GM12864 (cell line): ENCODE data around the gene PITPNM3.
A peak's percentile ranks its signal among the peaks of the same experiment; 100 is the strongest.

Experiments used
- DNase-seq: peaks from one replicate; pipeline ENCODE4 v3.0.0-alpha.2; 2011; ENCODE audit warnings: low read depth
- H3K4me3 ChIP-seq: 2 replicates; pipeline ENCODE4 v1.5.1; 2011; ENCODE audit warnings: mild to moderate bottlenecking, low read depth, low read length, control low read depth
- TF ChIP-seq, protein P1 (sequence below): IDR thresholded peaks from 2 replicates; pipeline ENCODE4 v1.5.1; 2011; ENCODE audit warnings: low read depth, mild to moderate bottlenecking, moderate library complexity, low read length, control low read depth, inconsistent platforms; ENCODE audit errors: missing control alignments

PITPNM3 gene

DNA sequence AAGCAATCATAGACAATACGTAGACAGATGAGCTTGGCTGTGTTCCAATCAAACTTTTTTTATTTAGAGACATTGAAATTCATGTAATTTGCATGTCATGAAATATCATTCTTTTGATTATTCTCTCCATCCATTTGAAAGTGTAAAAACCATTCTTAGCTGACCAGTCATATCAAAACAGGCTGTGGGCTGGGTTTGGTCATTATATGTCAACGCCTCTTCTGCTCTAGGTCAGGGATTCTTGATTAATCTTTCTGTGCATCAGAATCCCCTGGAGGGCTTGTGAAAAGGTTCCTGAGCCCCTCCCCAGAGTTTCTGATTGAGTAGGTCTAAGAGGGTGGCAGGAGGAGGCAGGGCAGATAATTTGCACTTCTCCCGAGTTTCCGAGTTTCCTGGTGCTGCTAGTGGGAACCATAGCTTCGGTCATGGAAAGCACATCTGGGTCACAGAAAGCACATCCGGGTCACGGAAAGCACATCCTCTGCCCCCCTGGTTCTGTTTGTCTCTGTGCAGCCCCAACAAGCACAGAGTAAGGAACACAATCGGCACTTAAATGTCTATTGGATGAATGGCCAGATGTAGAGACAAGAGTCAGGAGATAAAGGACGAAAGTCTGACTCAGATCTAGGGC is 95.7 kb downstream of the PITPNM3 start:
- H3K4me3 ChIP-seq = no peak overlapping the region
- TF ChIP-seq, protein P1, sequence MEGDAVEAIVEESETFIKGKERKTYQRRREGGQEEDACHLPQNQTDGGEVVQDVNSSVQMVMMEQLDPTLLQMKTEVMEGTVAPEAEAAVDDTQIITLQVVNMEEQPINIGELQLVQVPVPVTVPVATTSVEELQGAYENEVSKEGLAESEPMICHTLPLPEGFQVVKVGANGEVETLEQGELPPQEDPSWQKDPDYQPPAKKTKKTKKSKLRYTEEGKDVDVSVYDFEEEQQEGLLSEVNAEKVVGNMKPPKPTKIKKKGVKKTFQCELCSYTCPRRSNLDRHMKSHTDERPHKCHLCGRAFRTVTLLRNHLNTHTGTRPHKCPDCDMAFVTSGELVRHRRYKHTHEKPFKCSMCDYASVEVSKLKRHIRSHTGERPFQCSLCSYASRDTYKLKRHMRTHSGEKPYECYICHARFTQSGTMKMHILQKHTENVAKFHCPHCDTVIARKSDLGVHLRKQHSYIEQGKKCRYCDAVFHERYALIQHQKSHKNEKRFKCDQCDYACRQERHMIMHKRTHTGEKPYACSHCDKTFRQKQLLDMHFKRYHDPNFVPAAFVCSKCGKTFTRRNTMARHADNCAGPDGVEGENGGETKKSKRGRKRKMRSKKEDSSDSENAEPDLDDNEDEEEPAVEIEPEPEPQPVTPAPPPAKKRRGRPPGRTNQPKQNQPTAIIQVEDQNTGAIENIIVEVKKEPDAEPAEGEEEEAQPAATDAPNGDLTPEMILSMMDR = no peak
- DNase-seq = no peak

- TF ChIP-seq, protein P1 = no peak
- no peak for DNase-seq
- no peak overlapping the region for H3K4me3 ChIP-seq
Measured at GRCh38 chr17:6458460-6458950, 97.8 kb downstream of the PITPNM3 start.

GRCh38 chr17:6457688-6458459 is 98.5 kb downstream of the PITPNM3 start:
- TF ChIP-seq, protein P1 = no peak
- DNase-seq = no peak
- H3K4me3 ChIP-seq = no peak overlapping the region

- DNase-seq = no peak
- TF ChIP-seq, protein P1 = no peak
- no peak overlapping the region for H3K4me3 ChIP-seq
Measured at GRCh38 chr17:6456914-6457687, 99.3 kb downstream of the PITPNM3 start.

- no peak overlapping the region for H3K4me3 ChIP-seq
- TF ChIP-seq, protein P1 = no peak
- no peak for DNase-seq
Measured at GRCh38 chr17:6456321-6456720, 100.0 kb downstream of the PITPNM3 start.

DNA sequence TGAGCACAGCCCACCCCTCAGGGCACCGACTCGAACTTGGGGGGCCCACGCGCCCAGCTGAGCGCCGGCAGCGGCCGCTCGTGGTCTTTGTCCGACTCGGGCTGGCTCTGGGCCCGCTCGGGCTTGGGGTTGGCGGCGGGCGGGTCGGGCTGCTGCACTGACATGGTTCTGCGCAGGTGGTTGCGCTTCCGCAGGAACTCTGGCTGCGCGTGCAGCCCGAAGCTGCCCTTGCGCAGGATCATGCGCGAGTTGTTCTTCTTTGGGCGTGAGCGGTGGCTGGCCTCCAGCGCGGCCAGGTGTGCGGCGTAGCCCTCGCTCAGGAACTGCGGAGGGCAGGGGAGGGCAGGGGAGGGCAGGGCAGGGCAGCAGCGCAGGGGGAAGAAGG is 101.0 kb downstream of the PITPNM3 start:
- no peak for DNase-seq
- peak overlapping the region; percentile 34 for H3K4me3 ChIP-seq

More for the DNA sequence above, 101.0 kb downstream of the PITPNM3 start:
- TF ChIP-seq, protein P1 = no peak
